HepG2 (cell line): ENCODE measurements around the gene MAPK12. TPM values are rescaled to one million over a fixed set of nuclear protein-coding genes. Genes with fewer than 3 reads are reported as not detected.

Experiments used
- CTCF ChIP-seq: sonication (generic); formaldehyde crosslinking; IDR thresholded peaks from 2 replicates; pipeline ENCODE4 v1.5.0; 2020; ENCODE audit warnings: mild to moderate bottlenecking, missing genetic modification reagents, moderate library complexity
- FOXO1 ChIP-seq: sonication (generic); formaldehyde crosslinking; IDR thresholded peaks from 2 replicates; pipeline ENCODE4 v1.4.0; 2020; ENCODE audit warnings: missing genetic modification reagents
- HNF1B ChIP-seq: sonication (generic); formaldehyde crosslinking; IDR thresholded peaks from 2 replicates; pipeline ENCODE4 v1.5.1; 2020; ENCODE audit warnings: mild to moderate bottlenecking, moderate library complexity, missing genetic modification reagents
- HNRNPL ChIP-seq: fragments of 200-400 bp; formaldehyde crosslinking; IDR thresholded peaks from 2 replicates; pipeline ENCODE4 v1.6.1; 2017; ENCODE audit warnings: mild to moderate bottlenecking, low read depth, low read length
- MYC ChIP-seq: sonication (generic); formaldehyde crosslinking; IDR thresholded peaks from 2 replicates; pipeline ENCODE4 v1.9.0; 2021; ENCODE audit warnings: missing genetic modification reagents, borderline replicate concordance
- NONO ChIP-seq, 2 experiments: fragments of 450-650 bp in 1 of 2; sonication (generic) in 1 of 2; formaldehyde crosslinking in 1 of 2; IDR thresholded peaks in 1 of 2; conservative IDR thresholded peaks in 1 of 2; 2 replicates each; pipeline versions ENCODE4 v1.6.1 to v1.8.0; 2017 to 2022; ENCODE audit warnings: mild to moderate bottlenecking in 1 of 2, missing genetic modification reagents in 1 of 2, moderate library complexity in 1 of 2
- ONECUT2 ChIP-seq: sonication (generic); formaldehyde crosslinking; IDR thresholded peaks from 2 replicates; pipeline ENCODE4 v1.4.0; 2020; ENCODE audit warnings: missing genetic modification reagents
- SMAD1 ChIP-seq: sonication (generic); formaldehyde crosslinking; IDR thresholded peaks from 2 replicates; pipeline ENCODE4 v1.4.0; 2020; ENCODE audit warnings: missing genetic modification reagents, low read depth, mild to moderate bottlenecking, borderline replicate concordance
- THAP11 ChIP-seq: IDR thresholded peaks from 2 replicates; pipeline ENCODE4 v1.6.1; 2016; ENCODE audit warnings: missing biosample characterization, missing genetic modification reagents
- XRCC5 ChIP-seq: fragments of 200-400 bp; formaldehyde crosslinking; optimal IDR thresholded peaks from 2 replicates; pipeline ENCODE3; 2017; ENCODE audit warnings: mild to moderate bottlenecking, low read length
- ZMYM4 ChIP-seq: sonication (generic); formaldehyde crosslinking; IDR thresholded peaks from 2 replicates; pipeline ENCODE4 v1.8.1; 2023; ENCODE audit warnings: mild to moderate bottlenecking, missing genetic modification reagents
- ZNF296 ChIP-seq: sonication (generic); formaldehyde crosslinking; conservative IDR thresholded peaks from 2 replicates; pipeline ENCODE4 v1.5.0; 2020; ENCODE audit warnings: mild to moderate bottlenecking, missing genetic modification reagents
- ZNF329 ChIP-seq: sonication (generic); formaldehyde crosslinking; IDR thresholded peaks from 2 replicates; pipeline ENCODE4 v1.9.0; 2021; ENCODE audit warnings: low read depth, mild to moderate bottlenecking, missing genetic modification reagents
- ZNF432 ChIP-seq: sonication (generic); formaldehyde crosslinking; IDR thresholded peaks from 2 replicates; pipeline ENCODE4 v1.5.0; 2020; ENCODE audit warnings: missing genetic modification reagents, mild to moderate bottlenecking, borderline replicate concordance
- ZNF574 ChIP-seq: sonication (generic); formaldehyde crosslinking; IDR thresholded peaks from 2 replicates; pipeline ENCODE4 v1.4.0; 2020; ENCODE audit warnings: missing genetic modification reagents
- ZNF652 ChIP-seq: IDR thresholded peaks from 2 replicates; pipeline ENCODE4 v1.6.1; 2016; ENCODE audit warnings: low read depth, borderline replicate concordance
- ZNF740 ChIP-seq: sonication (generic); formaldehyde crosslinking; IDR thresholded peaks from 2 replicates; pipeline ENCODE4 v1.4.0; 2020; ENCODE audit warnings: missing genetic modification reagents
- ZNF746 ChIP-seq: sonication (generic); formaldehyde crosslinking; IDR thresholded peaks from 2 replicates; pipeline ENCODE4 v1.8.0; 2022; ENCODE audit warnings: mild to moderate bottlenecking, missing genetic modification reagents
- polyA plus RNA-seq, 8 experiments: library from polyadenylated mRNA; depleted of rRNA in 3 of 8; stranded (reverse) in 7 of 8; unstranded in 1 of 8; fragments of >200 nt; fragmentation: Illumina TruSeq in 4 of 8; extraction: Trizol in 4 of 8; gene quantifications; 2 replicates each; pipeline versions ENCODE4 v1.2.1 to v1.2.3, GENCODE V29; 2011 to 2016; ENCODE audit warnings: low read depth in 4 of 8, missing spikeins in 1 of 8, mixed read lengths in 1 of 8; ENCODE audit not compliant: insufficient read depth in 1 of 8
- total RNA-seq, 5 experiments: library from RNA; depleted of rRNA; stranded (reverse); fragments of >200 nt; fragmentation: Illumina TruSeq; extraction: Trizol; gene quantifications; 2 replicates each; pipeline ENCODE4 v1.2.3, GENCODE V29; 2016; ENCODE audit warnings: low read depth in 1 of 5
- TF ChIP-seq, protein P1 (sequence below): IDR thresholded peaks from 2 replicates; pipeline ENCODE4 v1.6.1; 2016; ENCODE audit warnings: missing genetic modification reagents, missing compliant biosample characterization

The MAPK12 gene
- total and polyA plus RNA-seq, 2 of the 13 experiments (the other 11 are each of a cell fraction or from before 2014, with no cell fraction given) = 22.2 to 23.3 TPM

GRCh38 chr22:50296658-50297490 is 35.4 kb upstream of the MAPK12 start (continued):
- peak; percentile 21; the same call in 1 of the 2 replicates for TF ChIP-seq CTCF (CRISPR knock-in tag)
- peak; percentile 93 for TF ChIP-seq ZNF652 (CRISPR knock-in tag)
- peak; percentile 63; the same call in 1 of the 2 replicates for TF ChIP-seq ZNF746 (CRISPR knock-in tag)
- TF ChIP-seq, protein P1, sequence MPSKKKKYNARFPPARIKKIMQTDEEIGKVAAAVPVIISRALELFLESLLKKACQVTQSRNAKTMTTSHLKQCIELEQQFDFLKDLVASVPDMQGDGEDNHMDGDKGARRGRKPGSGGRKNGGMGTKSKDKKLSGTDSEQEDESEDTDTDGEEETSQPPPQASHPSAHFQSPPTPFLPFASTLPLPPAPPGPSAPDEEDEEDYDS (CRISPR knock-in tag) = no peak
- 0 out of 2 replicates have a peak, but pooled peaks have one; percentile 5 for TF ChIP-seq MYC (CRISPR knock-in tag)
- TF ChIP-seq ZNF296 = peak; percentile 65; the same call in 1 of the 2 replicates
- 0 out of 2 replicates have a peak, but pooled peaks have one; percentile 15 for TF ChIP-seq ZNF574 (CRISPR knock-in tag)
- TF ChIP-seq XRCC5 = no peak
- 0 out of 2 replicates have a peak, but pooled peaks have one; percentile 20 for TF ChIP-seq ZMYM4 (CRISPR knock-in tag)
- peak; percentile 84 for TF ChIP-seq HNRNPL
- TF ChIP-seq SMAD1 (CRISPR knock-in tag) = peak; percentile 35; the same call in 1 of the 2 replicates
- no peak for TF ChIP-seq ZNF432
- no peak for TF ChIP-seq THAP11
- TF ChIP-seq HNF1B (CRISPR knock-in tag) = peak; percentile 42; the same call in 1 of the 2 replicates
- TF ChIP-seq NONO (IDR thresholded peaks at IDR 0.05) = no peak
- TF ChIP-seq NONO (CRISPR knock-in tag; conservative IDR thresholded peaks at IDR 0.05) = 0 out of 2 replicates have a peak, but pooled peaks have one; percentile 34
- no peak for TF ChIP-seq ZNF740 (CRISPR knock-in tag)
- peak; percentile 87 for TF ChIP-seq ONECUT2 (CRISPR knock-in tag)
- peak; percentile 43; the same call in 1 of the 2 replicates for TF ChIP-seq ZNF329
- TF ChIP-seq FOXO1 (CRISPR knock-in tag) = no peak
